ACC112 (cell line): ENCODE data around the gene RNF151.
"Not testable (repeated sequence)": the region's sequence is repeated elsewhere in the genome, so short reads cannot be mapped to it uniquely, and the experiment has no call there.

Experiments
- H2AFZ ChIP-seq: fragments of 200-600 bp; sonication (generic); one replicate; pipeline ENCODE4 v1.6.0; 2017; ENCODE audit warnings: antibody characterized with exemption, low read length; ENCODE audit not compliant: unreplicated experiment
- H3K27ac ChIP-seq: fragments of 200-600 bp; sonication (generic); 2 replicates; pipeline ENCODE4 v1.5.1; 2014; ENCODE audit warnings: low read depth, mild to moderate bottlenecking, antibody characterized with exemption, low read length, moderate library complexity
- H3K27me3 ChIP-seq: fragments of 200-600 bp; sonication (generic); 2 replicates; pipeline ENCODE4 v1.6.1; 2014; ENCODE audit warnings: mild to moderate bottlenecking, antibody characterized with exemption, low read length, moderate library complexity, mixed read lengths; ENCODE audit not compliant: insufficient read depth
- H3K36me3 ChIP-seq: fragments of 200-600 bp; sonication (generic); 2 replicates; pipeline ENCODE4 v1.6.1; 2016; ENCODE audit warnings: mild to moderate bottlenecking, antibody characterized with exemption, low read length, moderate library complexity, mixed read lengths; ENCODE audit not compliant: insufficient read depth
- H3K4me1 ChIP-seq: fragments of 200-600 bp; sonication (generic); one replicate; pipeline ENCODE4 v1.6.1; 2016; ENCODE audit warnings: low read length, mixed read lengths; ENCODE audit not compliant: insufficient read depth, unreplicated experiment, control insufficient read depth
- H3K4me3 ChIP-seq: fragments of 200-600 bp; sonication (generic); 2 replicates; pipeline ENCODE4 v1.5.1; 2014; ENCODE audit warnings: mild to moderate bottlenecking, low read depth, low read length
- H3K79me2 ChIP-seq: fragments of 200-600 bp; sonication (generic); one replicate; pipeline ENCODE4 v1.6.0; 2016; ENCODE audit warnings: low read length; ENCODE audit not compliant: control insufficient read depth, unreplicated experiment, insufficient read depth

RNF151 gene

GRCh38 chr16:1947369-1947670 lies 19.3 kb upstream of the RNF151 start:
- Histone ChIP-seq H3K79me2 (no peaks in the 10 kb centered on the region), H2AFZ (no peak overlapping the region), H3K36me3 (no peaks in the 10 kb centered on the region), H3K4me1 (peaks cover under 1% of the 10 kb centered on the region), H3K27ac (no peak overlapping the region), H3K27me3 (no peaks in the 10 kb centered on the region), H3K4me3 (no peak overlapping the region)

- H3K27me3 ChIP-seq = no peaks in the 10 kb centered on the region
- H3K36me3 ChIP-seq = no peaks in the 10 kb centered on the region
- H3K79me2 ChIP-seq = no peaks in the 10 kb centered on the region
- no peak overlapping the region for H3K4me3 ChIP-seq
- H2AFZ ChIP-seq = no peak overlapping the region
- no peaks in the 10 kb centered on the region for H3K4me1 ChIP-seq
- no peak overlapping the region for H3K27ac ChIP-seq
Observed at GRCh38 chr16:1949507-1949906, 17.1 kb upstream of the RNF151 start.

GRCh38 chr16:1950047-1950446 lies 16.6 kb upstream of the RNF151 start:
- Histone ChIP-seq H3K4me1 (no peaks in the 10 kb centered on the region), H3K79me2 (no peaks in the 10 kb centered on the region), H3K4me3 (no peak overlapping the region), H3K27ac (no peak overlapping the region), H2AFZ (no peak overlapping the region), H3K36me3 (no peaks in the 10 kb centered on the region), H3K27me3 (no peaks in the 10 kb centered on the region)

GRCh38 chr16:1950559-1950958 lies 16.1 kb upstream of the RNF151 start:
- H2AFZ ChIP-seq = no peak overlapping the region
- H3K4me1 ChIP-seq = no peaks in the 10 kb centered on the region
- H3K27me3 ChIP-seq = no peaks in the 10 kb centered on the region
- no peak overlapping the region for H3K4me3 ChIP-seq
- no peak overlapping the region for H3K27ac ChIP-seq
- H3K36me3 ChIP-seq = no peaks in the 10 kb centered on the region
- no peaks in the 10 kb centered on the region for H3K79me2 ChIP-seq

- no peaks in the 10 kb centered on the region for H3K79me2 ChIP-seq
- no peak overlapping the region for H3K4me3 ChIP-seq
- no peak overlapping the region for H3K27ac ChIP-seq
- H3K36me3 ChIP-seq = no peaks in the 10 kb centered on the region
- no peak overlapping the region for H2AFZ ChIP-seq
- H3K4me1 ChIP-seq = no peaks in the 10 kb centered on the region
- H3K27me3 ChIP-seq = no peaks in the 10 kb centered on the region
Observed at GRCh38 chr16:1953734-1954133, 12.9 kb upstream of the RNF151 start.

GRCh38 chr16:1957434-1958142 lies 9.1 kb upstream of the RNF151 start:
- not testable (repeated sequence) for H3K36me3 ChIP-seq, H2AFZ ChIP-seq, H3K4me3 ChIP-seq, H3K27me3 ChIP-seq, H3K27ac ChIP-seq
- Histone ChIP-seq H3K4me1 (peaks cover 15% of the 10 kb centered on the region), H3K79me2 (peaks cover 26% of the 10 kb centered on the region)

- H3K79me2 ChIP-seq = peaks cover 31% of the 10 kb centered on the region
Observed at GRCh38 chr16:1958143-1958491, 8.5 kb upstream of the RNF151 start.

GRCh38 chr16:1958715-1959268 lies 7.9 kb upstream of the RNF151 start:
- Histone ChIP-seq H2AFZ (no peak overlapping the region), H3K36me3 (peaks cover 14% of the 10 kb centered on the region; the same call in 1 of the 2 replicates), H3K79me2 (peaks cover 38% of the 10 kb centered on the region), H3K4me1 (peaks cover 22% of the 10 kb centered on the region), H3K4me3 (peak overlapping the region; percentile 86), H3K27ac (no peak overlapping the region), H3K27me3 (no peaks in the 10 kb centered on the region)

More at GRCh38 chr16:1958143-1958491, 8.5 kb upstream of the RNF151 start:
- H3K27ac ChIP-seq, H3K36me3 ChIP-seq, H3K27me3 ChIP-seq, H3K4me3 ChIP-seq, H2AFZ ChIP-seq: not testable (repeated sequence)
- peaks cover 20% of the 10 kb centered on the region for H3K4me1 ChIP-seq

- H3K27me3 ChIP-seq = no peaks in the 10 kb centered on the region
- no peak within 1 kb of the TSS for H3K27ac ChIP-seq
- H3K4me1 ChIP-seq = peaks cover 22% of the 10 kb centered on the region
- peak within 1 kb of the TSS; percentile 46 for H2AFZ ChIP-seq
- H3K36me3 ChIP-seq = peaks cover 18% of the 10 kb centered on the region; the same call in 1 of the 2 replicates
- peak within 1 kb of the TSS; percentile 86 for H3K4me3 ChIP-seq
- peaks cover 44% of the 10 kb centered on the region for H3K79me2 ChIP-seq
Observed at GRCh38 chr16:1959269-1960039, 7.2 kb upstream of the RNF151 start, which contains the start of gene NDUFB10. Gene NDUFB10, plus strand, starts transcription at chr16:1959538. Its CDS starts 87 bp downstream, at chr16:1959625.

GRCh38 chr16:1960665-1961630 lies 5.7 kb upstream of the RNF151 start:
- no peaks in the 10 kb centered on the region for H3K27me3 ChIP-seq
- H3K27ac ChIP-seq = peak overlapping the region; percentile 26; the same call in 1 of the 2 replicates
- no peak overlapping the region for H2AFZ ChIP-seq
- H3K36me3 ChIP-seq = peaks cover 18% of the 10 kb centered on the region; the same call in 1 of the 2 replicates
- H3K4me3 ChIP-seq = peak overlapping the region; percentile 86
- H3K4me1 ChIP-seq = peaks cover 26% of the 10 kb centered on the region
- peaks cover 57% of the 10 kb centered on the region for H3K79me2 ChIP-seq
